GM12864 (cell line): ENCODE measurements around the gene PDGFRB.

ENCODE experiments used
- DNase-seq: peaks from one replicate; pipeline ENCODE4 v3.0.0-alpha.2; 2011; ENCODE audit warnings: low read depth
- H3K4me3 ChIP-seq: 2 replicates; pipeline ENCODE4 v1.5.1; 2011; ENCODE audit warnings: mild to moderate bottlenecking, low read depth, low read length, control low read depth
- TF ChIP-seq, protein P1 (sequence below): IDR thresholded peaks from 2 replicates; pipeline ENCODE4 v1.5.1; 2011; ENCODE audit warnings: low read depth, mild to moderate bottlenecking, moderate library complexity, low read length, control low read depth, inconsistent platforms; ENCODE audit errors: missing control alignments

PDGFRB gene

GRCh38 chr5:150105928-150106615, 49.6 kb downstream of the PDGFRB start:
- TF ChIP-seq, protein P1, sequence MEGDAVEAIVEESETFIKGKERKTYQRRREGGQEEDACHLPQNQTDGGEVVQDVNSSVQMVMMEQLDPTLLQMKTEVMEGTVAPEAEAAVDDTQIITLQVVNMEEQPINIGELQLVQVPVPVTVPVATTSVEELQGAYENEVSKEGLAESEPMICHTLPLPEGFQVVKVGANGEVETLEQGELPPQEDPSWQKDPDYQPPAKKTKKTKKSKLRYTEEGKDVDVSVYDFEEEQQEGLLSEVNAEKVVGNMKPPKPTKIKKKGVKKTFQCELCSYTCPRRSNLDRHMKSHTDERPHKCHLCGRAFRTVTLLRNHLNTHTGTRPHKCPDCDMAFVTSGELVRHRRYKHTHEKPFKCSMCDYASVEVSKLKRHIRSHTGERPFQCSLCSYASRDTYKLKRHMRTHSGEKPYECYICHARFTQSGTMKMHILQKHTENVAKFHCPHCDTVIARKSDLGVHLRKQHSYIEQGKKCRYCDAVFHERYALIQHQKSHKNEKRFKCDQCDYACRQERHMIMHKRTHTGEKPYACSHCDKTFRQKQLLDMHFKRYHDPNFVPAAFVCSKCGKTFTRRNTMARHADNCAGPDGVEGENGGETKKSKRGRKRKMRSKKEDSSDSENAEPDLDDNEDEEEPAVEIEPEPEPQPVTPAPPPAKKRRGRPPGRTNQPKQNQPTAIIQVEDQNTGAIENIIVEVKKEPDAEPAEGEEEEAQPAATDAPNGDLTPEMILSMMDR, result no peak
- DNase-seq, result no peak
- H3K4me3 ChIP-seq, result no peak overlapping the region

GRCh38 chr5:150104550-150104870, 51.1 kb downstream of the PDGFRB start:
- TF ChIP-seq, protein P1, result no peak
- H3K4me3 ChIP-seq, result no peak overlapping the region
- no peak for DNase-seq

DNA sequence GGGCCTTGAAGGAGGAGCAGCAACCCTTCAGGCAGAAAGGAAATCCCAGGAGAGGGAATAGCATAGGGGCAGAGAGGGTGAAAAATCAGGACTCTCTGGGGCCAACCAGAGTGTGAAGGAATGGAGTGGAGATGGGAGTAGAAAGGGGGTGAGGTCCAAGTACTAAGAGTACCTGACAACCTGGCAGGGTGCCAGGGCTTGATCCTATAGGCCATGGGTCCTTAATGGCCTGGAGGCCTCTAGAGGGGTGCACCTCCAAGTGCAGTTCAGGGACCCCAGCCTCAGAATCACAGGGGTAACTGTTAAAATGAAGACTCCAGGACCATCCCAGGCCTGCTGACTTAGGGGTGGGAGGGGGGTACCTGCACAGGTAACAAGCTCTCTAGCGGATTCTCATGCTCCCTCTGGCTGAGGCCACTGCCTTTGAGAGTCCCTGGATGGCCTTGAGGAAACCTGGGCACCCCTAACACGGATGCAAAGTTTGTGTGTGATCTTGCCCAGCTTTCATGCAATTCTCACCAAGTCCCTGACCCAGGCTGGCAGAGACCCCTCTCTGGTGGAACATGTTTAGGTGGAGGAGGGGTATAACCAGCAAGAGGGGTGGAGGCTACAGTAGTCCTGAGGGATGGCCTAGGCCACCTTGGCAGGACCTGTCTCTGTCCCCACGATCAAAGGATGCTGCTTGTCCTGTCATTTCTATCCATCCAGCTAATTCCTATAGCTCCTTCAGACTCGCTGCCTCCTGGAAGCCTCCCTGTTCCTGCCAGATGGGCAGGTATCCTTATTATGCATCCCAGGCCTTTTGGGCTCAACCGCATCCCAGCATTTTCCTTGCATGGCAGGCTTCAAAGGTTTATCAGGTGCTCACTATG, 51.7 kb downstream of the PDGFRB start:
- no peak overlapping the region for H3K4me3 ChIP-seq
- no peak for DNase-seq
- TF ChIP-seq, protein P1, result no peak

DNA sequence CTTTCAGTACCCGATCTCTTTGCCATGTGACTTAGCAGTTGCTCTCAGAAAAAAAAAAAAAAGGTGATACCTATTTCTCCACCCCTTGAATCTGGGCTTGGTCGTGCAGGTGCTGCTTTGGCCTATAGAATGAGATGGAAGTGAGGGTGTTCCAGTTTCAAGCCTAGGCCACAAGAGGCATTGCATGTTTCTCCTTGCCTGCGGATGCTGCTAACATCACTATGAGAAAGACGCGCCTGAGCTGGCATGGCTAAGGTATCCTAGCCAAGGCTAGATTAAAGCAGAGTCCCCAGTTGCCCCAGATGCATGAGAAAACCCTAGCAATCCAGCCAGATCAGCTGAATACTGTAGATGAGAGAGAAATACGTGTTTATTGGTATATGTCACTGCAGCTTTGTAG, 54.6 kb downstream of the PDGFRB start:
- no peak overlapping the region for H3K4me3 ChIP-seq
- DNase-seq, result no peak
- TF ChIP-seq, protein P1, result no peak

DNA sequence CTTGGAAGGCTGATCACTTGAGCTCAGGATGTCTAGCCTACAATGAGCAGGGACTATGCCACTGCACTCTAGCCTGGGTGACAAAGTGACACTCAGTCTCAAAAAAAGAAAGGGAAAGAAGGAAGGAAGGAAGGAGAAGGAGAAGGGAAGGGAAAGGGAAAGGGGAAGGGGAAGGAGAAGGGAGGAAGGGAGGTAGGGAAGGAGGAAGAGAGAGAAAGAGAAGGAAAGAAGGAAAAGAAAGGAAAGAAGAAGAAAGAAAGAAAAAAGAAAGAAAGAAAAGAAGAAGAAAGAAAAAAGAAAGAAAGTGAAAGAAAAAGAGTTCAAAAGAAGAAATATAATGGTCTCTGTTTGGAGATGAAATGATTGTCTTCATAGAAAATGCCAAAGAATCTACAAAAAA, 58.5 kb downstream of the PDGFRB start:
- DNase-seq, result no peak
- TF ChIP-seq, protein P1, result no peak
- H3K4me3 ChIP-seq, result no peak overlapping the region

DNA sequence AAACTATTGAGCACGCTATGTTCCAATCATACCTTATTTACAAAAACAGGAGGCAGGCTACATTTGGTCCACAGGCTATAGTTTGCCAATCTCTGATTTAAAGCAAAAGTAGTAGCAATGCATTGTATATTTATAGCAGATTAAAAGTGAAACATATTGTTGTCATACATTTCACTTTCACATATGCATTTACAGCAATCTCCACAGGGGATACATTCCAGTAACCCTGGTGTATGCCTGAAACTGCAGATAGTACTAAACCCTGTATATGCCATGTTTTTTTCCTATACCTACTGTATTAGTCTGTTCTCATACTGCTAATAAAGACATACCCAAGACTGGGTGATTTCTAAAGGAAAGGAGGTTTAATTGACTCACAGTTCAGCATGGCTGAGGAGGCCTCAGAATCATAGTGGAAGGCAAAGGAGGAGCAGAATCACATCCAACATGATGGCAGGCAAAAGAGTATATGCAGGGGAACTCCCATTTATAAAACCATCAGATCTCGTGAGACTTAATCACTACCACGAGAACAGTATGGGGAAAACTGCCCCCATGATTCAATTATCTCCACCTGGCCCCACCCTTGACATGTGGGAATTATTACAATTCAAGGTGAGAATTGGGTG, 63.4 kb downstream of the PDGFRB start:
- TF ChIP-seq, protein P1, result no peak
- no peak for DNase-seq
- no peak overlapping the region for H3K4me3 ChIP-seq
